Hepatic stellate cell (primary cell): Measurements from ENCODE around the gene DDRGK1.
A peak's percentile ranks its signal among the peaks of the same experiment; 100 is the strongest.
"Not testable (repeated sequence)": the region's sequence is repeated elsewhere in the genome, so short reads cannot be mapped to it uniquely, and the experiment has no call there.

Experiments used
- DNase-seq: peaks from one replicate; pipeline ENCODE4 v3.0.0; 2011; ENCODE audit warnings: low spot score

Gene DDRGK1

DNA sequence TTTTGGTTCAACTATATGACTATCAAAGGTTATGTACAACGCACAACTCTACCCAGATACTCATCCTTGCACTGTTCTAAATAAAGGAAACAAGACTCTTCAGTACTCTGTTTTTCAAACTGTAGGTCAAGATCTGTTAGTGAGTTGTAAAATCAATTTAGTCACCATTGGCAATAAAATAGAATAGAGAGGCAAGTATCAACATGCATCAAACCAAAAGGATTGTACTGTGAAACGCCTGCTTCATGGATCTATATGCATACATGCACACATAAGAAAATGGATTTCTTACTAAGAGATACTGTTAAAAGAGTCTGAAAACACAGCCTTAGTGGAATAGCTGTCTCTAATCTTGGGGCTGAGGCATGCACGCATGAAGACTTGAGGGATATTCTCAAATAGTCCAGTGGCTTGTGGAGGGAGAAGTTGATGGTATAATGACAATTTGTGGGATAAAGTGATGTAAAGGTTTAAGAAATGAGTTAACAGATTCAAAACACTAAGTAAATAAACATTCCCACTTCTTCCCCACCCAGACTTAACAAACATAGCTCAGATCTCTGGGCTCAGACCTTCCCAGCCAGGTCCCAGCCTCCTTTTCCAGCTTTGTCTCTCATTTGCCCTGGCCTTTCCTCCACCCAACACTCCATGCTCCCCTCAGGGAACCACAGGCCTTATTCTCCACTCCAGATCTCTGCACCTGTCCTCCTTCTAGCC is 20.4 kb downstream of the DDRGK1 start:
- no peak for DNase-seq

DNA sequence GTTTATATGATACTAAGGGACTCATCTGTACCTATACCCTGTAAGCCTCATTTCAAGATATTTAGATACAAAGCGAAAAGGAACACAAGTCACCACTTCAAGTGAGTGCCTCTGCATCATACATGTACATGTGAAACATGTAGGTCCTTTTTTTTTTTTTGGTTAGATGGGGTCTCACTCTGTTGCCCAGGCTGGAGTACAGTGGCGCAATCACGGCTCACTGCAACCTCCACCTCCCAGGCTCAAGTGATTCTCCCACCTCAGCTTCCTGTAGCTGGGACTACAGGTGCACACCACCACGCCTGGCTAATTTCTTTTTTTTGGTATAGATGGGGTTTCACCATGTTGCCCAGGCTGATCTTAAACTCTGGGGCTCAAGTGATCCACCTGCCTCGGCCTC is 22.1 kb downstream of the DDRGK1 start:
- not testable (repeated sequence) for DNase-seq

DNA sequence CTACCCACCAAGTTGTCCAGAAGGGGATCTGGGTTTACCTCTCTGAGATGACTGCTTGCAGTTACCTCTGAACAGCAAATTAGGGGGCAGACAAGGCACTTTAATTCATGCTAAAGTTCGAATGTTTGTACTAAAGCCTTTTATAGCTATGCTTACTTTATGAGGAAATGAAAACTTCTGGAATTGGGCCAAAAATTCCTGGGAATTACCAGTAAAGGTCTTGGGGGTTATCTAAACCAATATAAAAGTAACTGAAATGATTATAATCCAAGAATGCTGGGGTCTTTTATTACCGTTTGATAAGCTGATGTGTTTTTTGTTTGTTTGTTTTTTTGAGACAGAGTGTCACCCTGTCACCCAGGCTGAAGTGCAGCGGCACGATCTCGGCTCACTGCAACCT is 23.2 kb downstream of the DDRGK1 start:
- no peak for DNase-seq

DNA sequence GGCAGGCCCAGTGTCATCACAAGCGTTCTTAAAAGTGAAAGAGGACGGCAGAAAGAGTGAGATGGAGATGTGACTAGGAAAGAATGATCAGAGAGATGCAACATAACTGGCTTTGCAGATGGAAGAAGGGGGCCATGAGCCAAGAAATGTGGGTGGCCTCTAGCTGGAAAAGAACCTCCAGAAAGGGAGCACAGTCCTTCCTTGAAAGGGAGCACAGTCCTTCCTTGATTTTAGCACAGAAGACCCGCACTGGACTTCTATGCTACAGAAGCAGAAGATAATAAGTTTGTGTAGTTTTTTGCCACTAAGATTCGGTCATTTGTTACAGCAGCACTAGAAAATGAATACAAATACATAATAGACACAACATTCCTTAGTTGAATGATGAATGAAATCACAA is 24.2 kb downstream of the DDRGK1 start:
- DNase-seq = no peak

DNA sequence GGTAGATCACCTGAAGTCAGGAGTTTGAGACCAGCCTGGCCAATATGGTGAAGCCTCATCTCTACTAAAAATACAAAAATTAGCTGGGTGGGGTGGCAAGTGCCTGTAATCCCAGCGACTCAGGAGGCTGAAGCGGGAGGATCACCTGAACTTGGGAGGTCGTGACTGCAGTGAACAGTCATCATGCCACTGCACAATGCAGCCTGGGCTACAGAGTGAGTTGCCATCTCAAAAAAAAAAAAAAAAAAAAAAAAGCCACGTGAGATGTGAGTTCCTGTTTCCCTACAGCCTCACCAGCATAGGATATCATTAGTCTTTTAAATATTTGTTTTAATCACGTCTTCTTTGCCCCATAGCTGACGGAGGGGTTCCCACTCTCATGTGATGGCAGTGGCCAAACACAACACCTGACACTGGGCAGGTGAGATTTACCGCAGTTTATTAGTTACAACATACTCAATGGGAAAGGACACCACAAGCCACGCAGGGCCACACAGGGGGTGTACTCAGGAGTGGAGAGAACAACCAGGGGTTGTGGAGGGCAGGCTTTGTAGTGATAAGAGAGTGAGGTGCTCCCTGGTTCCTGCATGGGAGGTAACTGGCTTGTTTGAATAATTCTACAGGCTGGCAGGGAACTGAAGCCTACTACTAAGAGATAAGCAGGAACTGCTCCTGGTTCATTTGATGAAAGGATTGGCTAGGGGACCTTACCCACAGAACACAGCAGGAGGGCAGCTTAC is 26.6 kb downstream of the DDRGK1 start:
- DNase-seq = no peak

DNA sequence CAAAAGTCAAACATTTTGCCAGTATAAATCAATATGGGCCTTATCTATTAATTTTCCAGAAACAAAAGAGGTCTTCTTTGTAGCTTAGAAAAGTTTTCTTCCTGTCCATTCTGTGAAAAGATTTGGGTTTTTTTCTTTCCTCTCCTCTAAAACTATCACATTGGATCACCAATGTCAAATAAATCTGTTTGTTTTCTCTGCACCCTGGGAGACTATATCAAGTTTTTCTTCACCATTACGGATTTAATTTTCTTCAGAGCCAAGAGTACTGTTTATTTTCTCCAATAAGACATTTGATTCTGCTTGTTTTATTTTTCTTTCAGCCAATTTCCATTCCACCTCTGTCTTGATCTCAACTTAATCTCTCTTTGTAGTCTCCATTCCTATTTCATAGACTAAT is 29.2 kb downstream of the DDRGK1 start:
- DNase-seq = no peak

DNA sequence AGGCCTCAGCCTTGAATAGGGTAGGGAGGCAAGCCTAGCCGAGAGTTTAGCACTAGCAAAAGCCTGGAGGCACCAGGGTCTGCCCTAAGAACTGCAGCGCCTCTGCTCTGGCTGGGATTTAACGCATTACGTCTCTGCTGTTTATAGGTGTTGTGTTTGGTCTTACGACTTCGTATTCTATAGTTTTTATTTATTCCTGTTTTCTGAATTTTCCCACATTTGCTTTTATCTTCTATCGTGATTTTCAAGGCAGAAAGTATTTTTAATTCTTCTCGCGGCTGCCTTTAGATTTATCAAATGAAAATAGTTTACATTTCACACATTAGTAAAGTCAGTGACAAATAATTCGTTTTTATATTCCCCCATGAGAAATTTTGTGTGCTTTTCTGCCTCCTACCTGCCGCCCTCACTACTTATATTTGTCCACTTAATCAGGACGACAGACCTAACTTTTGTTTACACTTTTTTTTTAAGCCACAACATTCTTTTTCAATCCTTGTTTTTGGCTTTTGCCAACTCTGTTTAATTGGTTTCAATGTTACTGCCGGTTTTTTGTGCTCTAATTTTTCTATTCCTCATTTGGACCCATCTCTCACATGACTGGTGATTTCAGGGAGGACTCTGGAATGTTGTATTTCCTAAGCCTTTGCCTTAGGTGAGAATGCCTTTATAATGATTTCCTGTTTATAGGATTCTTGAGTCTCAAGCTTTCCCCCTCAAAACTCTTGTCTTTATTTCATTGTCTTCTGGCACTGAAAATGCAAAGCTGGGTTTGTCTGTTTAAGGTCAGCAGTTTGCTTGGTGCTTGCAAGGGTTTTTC is 29.8 kb downstream of the DDRGK1 start:
- no peak for DNase-seq

DNA sequence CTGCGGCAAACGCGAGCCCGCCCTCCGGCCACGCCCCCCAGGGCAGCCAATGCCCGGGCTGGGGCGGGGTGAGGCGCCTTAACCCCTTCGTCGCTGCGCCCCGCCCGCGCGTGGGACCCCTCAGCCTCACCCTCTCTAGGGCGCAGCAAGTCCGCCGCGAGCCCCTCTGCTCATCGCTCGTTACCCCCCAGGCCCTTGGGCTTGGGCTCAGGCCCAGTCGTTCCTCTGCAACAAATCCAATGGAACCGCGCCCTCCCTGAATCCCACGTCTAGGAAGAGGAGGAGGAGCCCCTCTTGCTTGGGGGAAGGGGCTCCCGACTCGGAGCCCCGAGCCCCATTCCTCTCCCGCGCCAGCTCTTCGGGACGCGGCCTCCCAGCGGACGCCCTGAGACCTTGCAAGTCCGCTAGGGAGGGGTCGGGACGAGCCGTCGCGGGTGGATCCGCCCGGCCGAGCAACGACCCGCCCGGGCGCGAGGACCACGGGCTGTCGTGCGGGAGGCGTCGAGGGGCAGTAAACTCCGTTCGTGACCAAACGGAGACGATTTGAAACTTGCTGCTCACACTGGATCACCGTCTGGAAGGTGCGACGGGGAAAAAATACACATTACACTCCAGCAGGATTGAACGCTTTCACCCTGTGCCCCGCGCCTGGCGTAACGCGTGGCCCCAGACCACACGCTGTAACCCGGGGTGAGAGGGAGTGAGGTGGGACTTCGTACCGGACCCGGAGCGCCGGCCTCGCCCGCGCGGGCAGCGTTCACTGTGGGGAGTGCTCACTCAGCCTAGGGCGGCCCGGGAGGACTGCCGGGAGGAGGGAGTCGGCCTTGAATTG is 30.7 kb downstream of the DDRGK1 start:
- peak; percentile 95 for DNase-seq

DNA sequence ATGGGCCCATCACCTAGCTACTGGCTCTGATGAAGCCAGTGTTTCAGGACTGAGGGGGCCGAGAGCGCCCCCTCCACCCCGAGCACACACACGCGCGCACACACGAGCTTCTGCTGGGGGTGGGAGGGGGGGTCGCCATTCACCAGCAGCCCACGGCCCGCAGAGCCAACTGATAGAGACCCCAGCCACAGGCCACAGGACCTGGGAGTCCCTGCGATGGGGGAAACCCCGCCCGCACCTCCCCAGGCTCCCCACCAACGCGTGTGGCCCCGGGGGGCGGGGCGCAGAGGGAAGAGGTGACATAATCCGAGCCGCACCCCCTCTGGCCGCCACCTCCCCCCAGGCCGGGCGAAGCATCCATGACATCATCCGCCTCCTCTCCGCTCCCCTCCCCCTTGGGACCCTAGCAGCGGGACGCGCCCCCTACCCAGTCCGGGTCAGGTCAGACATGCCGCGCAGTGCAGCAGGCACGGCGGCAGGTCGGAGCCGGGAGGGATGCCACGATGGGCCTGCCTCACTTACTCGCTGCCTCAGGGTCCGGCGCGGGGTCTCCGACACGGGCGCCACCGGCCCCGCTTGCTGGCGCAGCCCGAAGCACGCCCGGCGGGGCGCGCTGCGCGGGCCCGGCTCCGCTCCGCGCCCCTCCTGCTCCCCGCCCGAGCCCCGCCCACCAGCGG is 31.4 kb downstream of the DDRGK1 start, which contains the start of gene LZTS3:
Gene LZTS3, minus strand, starts transcription at position 617 of the 677 bp plus-strand sequence. CDS start 6,386 bp downstream, outside the sequence.
- peak; percentile 81 for DNase-seq

DNA sequence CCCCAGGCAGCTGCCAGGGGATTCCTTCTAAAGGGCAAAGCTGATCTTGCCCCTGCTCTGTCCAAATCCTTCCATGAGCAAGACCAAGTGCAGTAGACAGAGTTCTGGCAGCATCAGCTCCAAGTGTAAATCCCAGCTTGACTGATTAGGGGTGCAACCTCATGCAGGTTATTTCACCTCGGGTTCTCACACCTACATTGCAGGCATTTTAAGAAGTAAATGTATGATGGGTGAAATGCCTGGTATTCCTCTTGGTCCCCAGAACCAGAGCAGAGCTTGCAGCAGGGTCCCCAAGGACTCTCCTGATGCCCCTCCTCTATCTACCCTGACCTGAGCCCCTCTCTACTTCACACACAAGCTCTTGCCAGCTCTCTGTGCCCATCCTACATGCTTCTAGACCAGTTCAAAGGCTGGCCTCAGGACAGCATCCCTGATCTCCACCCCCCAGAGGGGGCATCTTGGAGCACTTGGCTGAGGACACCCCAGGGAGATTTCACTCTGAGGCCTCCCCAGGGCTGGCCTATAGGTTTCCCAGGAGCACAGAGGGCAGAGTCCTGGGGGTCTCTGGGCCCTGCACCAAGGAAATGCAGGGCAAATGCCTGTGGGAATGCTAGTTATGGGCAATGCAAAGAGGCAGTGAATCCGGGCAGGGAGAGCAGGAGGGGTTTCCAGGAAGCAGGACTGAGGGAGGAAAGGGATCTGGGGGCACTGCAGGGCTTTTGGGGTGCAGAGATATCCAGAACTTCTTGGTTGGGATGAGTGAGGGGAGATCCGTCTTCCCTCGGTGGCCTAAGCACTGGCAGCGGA is 32.2 kb downstream of the DDRGK1 start:
- no peak for DNase-seq

DNA sequence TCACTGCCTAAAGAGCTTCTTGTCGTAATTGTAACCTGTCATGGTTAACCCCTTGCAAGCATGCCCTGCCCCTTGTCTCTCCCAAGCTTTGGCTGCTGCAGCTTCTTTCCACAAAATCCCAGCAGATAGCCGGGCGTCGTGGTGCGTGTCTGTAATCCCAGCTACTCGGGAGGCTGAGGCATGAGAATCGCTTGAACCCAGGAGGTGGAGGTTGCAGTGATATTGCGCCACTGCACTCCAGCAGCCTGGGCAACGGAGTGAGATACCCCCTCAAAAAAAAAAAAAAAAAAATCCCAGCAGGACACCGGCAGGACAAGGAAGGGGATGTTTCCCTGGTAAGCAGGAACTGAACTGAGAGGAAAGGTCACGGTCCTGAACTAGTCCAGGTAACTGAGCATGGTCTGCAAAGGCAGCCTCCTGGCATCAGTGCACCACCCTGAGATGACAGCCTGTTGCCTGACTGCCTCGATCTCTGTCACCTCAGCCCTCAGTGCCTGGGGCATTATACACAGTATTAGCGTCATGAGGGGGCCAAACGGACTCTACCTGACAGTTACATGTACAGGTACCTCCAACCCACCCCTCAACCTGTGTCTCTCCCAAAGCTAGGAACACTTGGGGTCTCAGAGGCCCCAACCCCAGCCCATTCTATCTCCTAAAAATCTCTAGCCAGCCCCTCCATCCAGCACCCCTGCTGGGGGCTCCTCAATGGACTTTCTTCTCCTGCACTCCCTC is 32.9 kb downstream of the DDRGK1 start:
- no peak for DNase-seq

DNA sequence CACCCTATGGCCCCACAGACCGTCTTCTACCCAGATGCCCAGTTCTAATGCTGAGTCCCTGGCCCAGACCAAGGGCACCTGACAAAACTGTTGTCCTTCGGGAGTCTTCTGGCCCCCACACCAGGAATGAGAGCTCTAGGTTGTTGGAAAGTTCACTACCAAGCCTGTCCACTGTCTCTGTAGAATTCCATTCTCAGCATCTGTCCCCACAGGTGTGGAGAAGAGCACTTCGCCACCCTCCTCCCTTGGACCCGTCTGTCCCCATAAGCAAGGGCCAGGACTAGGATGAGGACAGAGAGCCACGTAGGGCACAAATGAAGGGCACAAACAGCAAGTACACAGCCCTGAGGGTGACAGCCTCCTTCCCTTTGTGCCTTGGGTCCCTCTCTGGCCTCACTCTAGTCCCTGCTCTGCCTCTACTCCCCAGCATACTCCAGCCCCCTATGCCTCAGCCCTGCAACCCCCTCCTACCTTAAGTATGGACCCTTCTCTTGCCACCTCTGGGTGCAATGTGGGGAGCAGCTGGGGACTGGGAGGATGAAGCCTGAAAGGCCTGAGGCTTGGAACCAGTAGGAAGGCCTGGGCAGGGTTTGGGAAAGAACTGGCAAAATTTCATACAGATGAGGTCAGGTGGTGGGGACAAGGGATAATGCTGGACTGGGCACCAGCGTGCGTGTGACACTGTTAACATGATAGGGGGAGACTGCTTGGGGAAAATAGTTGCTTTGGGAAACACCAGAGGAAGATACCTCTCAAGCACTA is 35.5 kb downstream of the DDRGK1 start:
- no peak for DNase-seq

DNA sequence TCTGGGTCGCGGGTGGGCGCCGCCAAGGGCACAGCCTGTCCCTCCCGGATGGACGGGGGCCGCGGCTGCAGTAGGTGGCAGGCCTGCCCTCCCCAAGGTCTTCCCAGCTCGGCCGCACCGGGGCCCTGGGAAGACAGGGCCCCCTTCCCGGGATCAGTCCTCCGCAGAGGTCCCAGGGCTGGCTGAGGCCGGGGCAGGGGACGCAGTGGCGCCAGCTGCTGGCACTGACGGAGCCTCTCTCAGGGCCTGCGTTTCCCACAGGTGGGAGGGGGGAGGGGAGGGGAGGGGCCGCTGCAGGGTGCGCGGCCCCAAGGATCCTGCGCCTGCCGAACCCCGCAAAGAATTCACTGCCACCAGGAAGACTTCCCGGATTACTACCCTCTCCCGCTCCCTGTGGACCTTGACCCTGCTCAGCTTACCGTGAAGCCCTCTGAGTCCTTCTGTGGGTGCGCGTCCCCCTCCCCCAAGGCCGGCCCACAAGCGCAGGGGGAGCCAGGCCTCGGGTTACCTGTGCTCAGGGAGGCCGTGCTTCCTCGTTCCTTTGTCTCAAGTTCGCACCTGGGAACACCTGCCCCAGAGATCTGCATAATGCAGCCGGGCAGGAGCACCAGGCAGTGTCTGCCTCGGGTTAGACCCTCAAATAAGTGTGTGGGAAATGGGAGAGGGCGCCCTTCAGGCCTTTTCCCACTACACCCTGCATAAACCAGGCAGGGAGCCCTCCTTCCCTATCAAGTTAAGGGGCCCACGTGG is 36.2 kb downstream of the DDRGK1 start:
- no peak for DNase-seq

DNA sequence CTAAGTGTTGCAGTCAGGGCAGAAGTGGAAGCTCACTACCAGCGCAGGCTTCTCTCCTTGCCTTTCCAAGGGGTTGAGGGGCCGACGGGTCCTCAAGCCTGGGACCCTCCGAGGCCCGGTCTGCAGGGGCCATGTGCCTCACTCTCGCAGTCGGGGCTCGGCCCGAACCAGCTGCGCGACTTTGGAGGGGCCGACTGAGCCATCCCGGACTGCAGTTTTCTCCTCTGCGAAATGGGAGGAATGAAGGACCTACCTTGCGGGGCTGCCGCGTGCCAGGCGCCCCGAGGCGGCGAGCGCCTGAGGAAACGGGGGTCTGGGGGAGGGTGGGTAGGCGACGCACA is 36.8 kb downstream of the DDRGK1 start:
- no peak for DNase-seq

DNA sequence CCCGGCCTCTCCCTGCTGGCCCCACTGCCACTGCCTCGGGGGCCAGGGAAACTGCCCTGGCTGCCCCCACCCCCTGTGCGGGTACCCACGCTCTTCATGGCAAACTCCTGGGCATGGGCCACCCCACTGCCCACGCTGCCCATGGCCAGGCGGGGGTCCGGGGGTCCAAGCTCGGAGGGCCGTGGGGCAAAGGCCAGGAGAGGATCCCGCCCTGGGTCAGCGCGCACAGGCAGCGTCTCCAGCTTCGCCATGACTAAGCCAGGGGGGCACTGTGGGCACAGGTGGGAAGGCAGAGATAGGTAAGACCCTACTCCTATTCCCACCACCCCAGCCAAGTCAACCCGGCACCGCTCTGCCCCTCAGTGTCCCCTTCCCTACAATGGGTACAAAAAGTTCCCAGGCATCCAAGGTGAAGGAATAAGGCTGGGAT is 37.6 kb downstream of the DDRGK1 start:
- DNase-seq = no peak

DNA sequence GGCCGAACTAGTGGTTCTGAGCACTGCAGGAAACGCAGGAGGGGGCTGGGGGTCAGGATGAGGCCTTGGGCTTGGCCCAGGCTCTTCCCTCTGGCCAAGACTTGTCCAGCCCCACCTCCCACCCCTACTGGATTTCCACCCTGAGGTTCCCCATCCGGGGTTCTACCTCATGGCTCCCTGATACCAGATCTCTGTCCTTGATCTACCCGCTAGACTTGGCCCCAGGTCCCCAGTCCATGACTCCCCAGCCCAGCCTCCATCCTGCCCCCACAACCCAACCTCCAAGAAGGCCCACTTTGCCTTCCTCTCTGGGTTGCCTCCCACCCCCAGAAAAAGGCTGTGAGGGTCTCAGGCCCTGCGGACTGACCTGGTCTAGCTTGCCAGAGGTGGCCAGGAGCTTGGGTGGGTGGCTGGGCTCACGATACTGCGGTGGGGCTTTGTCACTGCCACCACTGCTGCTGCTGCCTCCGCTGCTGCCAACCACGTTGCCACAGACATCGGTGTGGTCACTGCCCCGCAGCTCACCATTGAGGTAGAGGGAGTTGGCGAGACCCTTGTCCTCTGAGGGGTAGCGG is 38.1 kb downstream of the DDRGK1 start:
- DNase-seq = no peak

DNA sequence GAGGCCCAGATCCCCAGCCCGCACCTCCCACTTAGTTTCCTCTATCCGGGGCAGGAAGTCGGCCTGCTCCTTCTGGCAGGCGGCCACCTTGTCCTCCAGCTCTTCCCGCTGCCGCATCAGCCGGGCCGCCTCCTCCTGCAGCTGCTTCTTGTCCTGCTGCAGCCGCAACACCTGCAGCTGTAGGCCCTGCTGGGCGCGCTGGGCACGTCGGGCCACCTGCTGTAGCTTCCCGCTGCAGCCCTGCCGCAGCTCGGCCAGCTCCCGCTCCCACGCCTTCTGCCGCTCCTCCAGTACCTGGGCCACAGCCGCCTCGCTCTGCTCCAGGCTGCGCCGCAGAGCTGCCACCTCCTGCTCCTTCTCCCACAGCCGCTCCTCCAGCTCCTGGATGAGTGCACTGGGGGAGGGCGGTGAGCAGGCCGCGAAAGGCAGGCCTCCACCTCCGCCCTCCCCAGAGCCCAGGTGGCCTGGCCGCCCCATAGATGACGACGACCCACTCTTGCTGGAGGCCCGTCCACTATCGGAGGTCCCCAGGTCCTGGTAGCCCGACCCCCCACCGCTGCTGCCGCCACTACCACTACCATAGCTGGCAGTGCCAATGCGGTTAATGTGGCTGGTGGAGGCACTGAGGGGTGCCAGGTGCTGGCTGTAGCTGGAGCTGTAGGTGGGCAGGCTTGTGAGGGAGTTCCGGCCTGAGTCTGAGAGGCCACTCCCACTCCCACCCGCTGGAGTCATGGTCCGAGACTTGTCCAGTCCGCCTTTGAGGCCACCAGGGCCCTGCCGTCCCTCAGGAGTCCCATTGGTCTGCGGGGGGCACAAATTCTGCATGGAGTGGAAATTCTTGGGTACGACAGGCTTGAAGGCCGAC is 38.8 kb downstream of the DDRGK1 start:
- peak; percentile 84 for DNase-seq
